ENCODE measurements around the gene GABRB1.

The GABRB1 gene

DNA sequence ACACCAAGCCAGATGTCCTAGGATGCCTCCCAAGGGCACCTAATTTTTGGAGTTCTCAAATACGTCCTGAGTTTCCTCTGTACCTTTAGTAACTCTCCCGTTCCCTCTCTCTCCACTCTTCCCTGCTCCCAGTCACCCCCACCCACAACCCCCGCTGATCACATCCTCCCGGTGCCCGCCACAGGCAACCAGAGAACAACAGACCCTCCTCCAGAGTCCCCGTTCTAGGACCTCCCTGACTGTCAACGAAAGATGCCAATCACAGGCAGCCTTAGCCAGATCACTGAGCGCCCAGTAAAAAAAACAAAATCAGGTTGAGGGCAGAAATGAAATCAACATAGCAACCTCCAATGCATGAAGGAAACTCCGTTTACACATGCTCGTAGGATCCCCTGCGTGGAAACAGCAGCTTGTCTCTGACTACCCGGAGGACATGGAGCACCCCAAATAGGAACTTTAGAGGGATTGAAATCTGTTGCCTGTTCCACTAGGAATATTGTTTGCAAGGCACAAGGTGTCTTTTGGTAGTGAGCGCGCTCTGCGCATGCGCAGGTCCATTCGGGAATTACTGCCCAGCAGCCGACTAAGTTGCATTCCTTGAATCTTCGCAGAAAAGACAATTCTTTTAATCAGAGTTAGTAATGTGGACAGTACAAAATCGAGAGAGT lies at the start of gene GABRB1:
TSS of gene GABRB1 (plus strand) at position 557 of the 668 bp plus-strand sequence.
- DNase-seq, result no peak

DNA sequence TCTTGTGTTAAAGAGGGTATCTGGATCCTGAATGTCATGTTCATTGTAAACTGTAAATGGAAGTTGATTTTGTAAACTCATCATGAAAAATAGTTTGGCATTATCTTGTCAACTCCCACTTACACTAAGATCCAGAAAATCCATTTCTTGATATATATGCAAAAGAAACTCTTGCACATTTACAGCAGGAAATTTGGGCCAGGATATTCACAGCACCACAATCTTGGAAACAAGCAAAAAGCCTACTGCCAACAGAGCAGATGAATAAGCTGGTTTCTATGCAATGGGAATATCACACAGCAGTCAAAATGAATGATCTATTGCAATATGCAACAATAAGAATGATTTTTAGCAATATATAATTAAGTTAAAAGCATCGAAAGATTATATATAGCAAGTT lies 46.6 kb upstream of the GABRB1 start:
- no peak for DNase-seq

DNA sequence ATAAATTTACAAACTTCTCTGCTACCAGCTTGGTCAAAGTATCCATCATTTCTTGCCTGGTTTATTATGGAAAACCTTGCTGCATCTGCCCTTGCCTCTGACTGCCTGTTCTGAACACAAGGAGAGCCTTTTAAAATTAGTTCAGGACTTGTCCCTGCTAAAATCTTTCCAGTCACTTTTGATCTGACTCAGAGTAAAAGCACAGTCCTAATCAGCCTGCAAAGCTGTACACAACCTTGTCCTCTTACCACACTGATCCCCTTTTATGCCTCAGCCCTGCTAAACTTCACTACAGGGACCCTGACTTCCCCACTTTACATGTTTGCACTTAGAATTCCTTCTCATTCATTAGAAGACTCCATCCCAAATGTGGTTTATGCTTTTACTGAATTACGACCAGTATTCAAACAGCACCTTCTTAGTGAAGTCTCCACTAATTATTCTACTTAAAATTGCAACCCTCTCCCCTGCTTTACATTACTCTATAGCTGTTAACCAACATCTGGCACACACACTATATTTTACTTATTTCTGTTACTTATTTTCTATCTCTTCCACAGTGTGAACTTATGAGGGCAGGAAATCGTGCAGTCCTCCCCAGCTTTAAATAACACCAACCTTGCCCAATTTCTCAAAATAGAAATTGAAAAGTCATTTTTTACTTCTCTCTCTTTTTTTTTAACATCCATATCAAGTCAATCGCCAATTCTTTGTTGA lies 44.3 kb upstream of the GABRB1 start:
- DNase-seq, result no peak

DNA sequence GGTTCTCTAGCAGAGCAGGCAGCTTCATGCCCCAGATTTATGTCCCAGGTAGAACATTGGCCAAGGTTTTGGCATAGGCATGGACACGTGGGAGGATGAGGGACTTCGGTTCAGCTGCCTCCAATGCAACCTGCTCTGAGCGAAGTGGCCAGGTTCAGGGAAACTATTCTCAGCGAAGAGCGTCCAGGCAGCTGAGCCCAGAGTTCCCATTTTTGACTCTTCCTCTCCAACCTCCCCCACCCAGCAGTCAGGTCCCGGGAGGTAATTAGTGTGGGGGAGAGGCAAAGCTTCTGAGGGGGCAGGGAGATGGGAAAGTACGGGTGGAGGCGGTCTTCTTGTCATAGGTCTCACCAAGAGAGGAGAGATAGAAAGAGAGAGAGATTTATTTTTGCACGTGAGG lies 39.0 kb upstream of the GABRB1 start:
- no peak for DNase-seq

DNA sequence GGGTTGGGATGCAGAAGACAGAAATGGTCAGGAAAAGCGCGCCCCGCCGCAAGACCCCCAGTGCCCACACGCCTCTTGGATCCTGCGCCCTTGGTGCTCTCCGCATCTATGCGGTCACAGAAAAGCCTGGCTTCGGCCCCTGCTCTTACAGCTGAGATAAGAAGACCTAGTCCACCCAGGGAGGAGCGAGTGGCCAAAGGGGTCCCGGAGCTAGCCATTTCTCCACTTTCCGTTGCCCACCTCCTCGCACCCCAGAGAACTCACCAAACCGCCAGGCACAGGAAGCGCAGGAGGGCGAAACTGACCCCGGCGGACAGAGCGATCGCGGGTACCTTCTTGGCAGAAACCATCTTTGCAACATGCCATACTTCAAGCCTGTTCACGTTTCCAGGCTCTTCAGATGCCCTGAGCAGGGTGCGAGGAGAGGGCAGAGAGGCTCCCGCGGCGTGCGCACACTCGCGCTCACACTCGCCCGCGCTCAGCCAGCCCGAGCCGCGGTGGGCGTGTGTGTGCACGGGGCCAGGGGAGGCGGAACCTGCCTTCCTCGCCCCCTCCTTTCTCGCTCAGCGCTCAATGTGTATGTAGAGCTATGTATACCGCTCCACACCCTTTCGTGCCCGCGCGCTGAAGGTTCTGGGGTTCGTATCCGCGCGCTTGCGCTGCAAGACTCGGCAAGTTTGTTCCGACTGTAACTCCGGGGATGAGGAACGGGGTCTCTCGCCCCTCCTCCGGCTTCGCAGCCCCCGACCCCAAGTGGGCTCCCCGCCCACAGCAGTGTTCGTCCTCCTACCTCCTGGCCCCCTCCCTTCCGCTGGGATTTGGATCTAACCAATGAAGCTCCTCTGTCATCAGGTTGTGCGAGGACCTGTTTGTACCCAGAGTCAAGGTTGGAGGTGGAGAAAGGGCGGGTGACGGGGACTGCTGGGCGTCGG lies 38.0 kb upstream of the GABRB1 start, which contains the start of gene GABRA4:
TSS of gene GABRA4 (minus strand) at position 507 of the 932 bp plus-strand sequence. CDS start at position 350, 157 bp downstream.
- no peak for DNase-seq

DNA sequence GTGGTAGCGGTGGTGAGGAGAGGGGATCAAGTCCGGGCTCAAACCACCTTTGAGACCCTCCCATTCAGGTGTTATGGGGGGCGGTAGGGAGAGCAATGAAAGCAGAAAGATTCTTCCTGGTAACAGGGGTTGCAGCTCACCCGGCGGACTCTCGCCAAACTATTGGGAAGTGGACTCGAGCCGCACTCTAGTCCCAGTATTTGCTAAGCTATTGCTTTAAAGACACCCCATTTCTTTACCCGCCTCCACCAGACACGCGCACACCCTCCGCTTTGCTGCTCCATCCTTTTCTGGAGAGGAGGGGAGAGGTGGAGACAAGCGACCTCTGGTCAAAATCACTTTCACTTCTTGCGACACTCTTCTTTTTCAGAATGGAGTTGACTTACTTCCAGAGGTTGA lies 37.4 kb upstream of the GABRB1 start:
- no peak for DNase-seq

DNA sequence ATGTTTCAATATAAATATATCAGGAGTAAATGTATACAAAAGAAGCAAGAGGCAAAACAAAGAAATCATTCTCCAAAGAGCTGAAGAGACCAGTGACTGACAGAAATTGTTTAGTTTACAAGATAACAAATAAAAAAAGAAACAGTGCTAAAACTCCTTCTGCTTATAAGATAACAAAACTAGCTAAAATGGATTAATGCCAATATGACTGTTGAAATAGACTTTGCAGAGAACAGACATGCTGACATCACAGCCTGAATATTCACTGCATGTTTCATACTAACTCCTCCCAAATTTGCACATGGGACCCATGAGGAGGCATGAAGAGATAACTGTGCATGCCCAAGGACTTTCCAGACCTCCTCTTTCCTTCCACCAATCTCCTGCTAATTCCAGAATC lies 31.8 kb upstream of the GABRB1 start:
- DNase-seq, result no peak

DNA sequence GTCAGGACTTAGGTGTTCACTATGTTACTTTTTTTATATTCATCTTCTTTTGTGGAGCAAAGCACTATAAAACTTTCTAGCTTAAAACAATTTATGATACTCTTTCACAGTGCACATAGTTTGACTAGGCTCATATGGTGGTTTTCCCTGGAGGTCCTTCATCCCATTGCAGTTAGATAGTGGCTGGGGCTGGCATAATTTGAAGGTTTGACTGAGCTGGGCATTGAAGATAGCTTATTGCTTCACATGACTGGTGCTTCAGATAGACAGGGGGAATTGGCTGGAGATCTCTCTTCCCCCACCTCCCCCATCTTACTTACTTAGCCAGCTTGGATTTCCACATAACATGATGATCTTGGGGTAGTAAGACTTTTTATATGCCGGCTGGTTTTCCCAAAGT lies 31.0 kb upstream of the GABRB1 start:
- no peak for DNase-seq

DNA sequence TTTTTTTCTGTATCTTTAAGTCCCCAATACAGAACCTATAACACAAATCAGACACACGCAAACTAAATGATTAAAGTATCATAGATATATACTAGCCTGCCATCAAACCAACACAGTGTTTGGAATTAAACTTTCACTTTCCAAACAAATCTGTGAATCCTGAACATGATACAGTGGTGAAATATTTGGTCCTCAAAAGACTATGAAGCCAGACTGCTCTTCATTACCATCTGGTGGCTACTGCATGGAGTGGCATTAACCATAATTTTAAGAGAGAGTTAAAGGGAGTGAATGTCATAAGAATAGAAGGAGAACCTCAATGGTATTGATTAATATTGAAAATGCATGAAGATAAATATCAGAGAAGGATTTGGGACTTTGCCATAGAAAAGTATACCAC lies 28.8 kb upstream of the GABRB1 start:
- DNase-seq, result no peak

DNA sequence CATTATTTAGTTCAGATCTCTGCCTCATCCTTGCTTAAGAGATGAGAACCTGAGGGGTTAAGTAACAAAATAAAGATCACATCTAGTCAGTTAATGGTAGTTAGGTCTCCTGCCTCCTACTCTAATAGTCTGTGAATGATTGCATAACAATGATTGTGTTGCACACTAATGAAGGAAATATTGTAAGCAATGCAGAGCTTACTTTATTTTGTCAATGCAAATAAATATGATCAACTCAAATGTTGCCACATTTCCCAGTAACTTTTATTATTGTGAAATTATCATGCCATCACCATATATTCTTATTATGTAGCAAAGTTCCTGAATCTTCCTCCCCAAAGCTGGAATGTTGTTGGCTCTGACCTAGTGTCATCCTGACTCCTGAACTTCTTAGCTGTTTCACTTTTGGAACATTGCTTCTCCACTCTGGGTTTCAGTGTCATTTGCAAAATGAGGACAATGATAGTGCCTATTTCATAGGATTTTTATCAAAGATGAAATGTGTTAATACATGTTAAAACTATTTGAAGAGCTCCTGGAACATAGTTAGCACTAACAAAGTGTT lies 20.9 kb upstream of the GABRB1 start:
- no peak for DNase-seq

DNA sequence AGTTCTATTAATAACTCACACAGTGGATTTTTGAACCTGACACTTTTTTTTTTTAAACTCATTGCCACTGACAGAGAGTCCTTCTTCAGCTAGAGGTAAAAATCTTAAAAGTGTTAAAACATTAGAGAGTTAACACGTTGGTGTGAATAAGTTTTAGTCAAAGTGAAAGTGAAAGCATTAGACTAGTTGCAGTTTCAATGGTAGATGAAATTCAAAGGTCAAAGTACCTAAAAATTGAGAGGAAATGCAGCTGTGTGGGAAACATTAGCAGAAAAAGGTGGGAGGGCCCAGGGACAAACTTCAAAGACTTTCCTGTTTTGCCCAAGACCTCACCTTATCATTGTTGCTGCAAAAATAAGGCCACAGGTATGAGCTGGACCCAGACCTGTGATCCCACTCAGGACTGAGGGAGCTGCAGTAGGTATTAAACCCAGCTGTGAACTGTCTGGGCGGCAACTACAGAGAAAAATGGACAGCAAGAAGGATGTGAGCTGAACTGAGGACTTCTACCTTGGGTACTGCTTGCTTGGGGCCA lies 20.4 kb upstream of the GABRB1 start:
- no peak for DNase-seq

DNA sequence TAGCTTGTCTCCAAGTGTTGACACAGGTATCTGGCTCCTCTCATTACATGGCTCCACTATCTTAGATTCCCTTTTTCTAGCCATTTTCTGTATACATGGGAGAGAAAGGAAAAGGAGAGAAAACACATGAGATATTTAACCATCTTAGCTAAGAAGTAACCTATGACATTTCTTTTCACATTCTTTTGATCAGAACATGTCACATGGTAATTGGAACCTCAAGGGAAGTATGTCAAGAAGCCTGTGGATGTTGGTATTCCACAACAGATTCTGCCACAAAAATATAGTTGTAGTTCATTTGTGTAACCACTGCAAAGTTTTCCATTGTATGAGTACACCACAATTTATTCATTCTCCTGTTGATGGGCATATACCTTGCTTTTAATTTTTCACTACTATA lies 18.7 kb upstream of the GABRB1 start:
- no peak for DNase-seq

DNA sequence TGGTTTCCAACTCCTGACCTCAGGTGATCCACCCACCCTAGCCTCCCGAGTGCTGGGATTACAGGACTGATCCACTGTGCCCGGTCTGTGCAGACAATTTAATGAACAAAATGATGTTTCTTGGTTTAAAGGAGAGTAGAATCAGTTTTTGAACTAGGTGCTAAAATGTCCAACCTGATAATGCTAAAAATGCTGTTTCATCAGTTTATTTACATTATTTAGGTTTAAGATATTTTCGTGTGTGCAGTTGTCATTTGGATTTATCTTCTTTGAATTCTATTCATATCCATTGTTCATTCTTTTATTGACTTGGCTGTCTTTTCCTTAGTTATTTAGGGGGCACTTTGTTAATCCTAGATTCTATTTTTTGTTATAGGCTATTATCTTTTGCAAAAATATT lies 18.0 kb upstream of the GABRB1 start:
- DNase-seq, result no peak

DNA sequence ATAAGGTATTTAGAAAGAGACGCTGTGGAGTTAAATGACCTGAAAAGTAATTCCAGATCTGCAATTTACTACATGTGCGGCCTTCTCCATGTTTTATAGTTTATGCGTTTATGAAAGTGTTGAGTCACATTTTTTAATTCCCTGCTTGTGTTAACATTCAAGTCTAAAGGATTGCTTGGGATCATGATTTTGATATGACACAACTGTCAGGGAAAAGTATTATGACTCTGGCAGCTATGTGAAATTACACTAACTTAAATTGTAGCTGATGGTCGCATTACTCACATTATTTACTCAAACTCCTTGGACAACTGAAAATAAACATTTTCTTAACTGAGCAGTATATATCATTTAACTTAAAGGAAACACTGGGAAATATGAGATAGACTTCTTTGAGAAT lies 14.3 kb upstream of the GABRB1 start:
- no peak for DNase-seq

DNA sequence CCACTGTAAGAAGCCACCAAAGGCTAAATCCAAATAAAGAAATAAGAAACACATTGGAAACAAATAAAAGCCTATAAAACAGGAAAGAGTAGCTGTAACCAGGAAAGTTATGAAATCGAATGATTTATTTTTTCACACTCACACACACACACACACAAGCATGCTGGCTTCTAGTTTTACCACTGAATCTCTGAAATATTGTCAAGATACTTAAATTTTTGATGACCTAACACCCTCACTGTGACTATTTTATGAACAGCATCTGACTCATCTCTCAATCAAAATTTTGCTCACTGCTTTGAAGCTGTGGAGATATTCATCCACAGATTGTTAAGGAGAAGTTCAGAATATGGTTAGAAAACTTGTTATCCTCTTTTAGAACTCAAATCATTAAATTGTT lies 13.9 kb upstream of the GABRB1 start:
- DNase-seq, result no peak

DNA sequence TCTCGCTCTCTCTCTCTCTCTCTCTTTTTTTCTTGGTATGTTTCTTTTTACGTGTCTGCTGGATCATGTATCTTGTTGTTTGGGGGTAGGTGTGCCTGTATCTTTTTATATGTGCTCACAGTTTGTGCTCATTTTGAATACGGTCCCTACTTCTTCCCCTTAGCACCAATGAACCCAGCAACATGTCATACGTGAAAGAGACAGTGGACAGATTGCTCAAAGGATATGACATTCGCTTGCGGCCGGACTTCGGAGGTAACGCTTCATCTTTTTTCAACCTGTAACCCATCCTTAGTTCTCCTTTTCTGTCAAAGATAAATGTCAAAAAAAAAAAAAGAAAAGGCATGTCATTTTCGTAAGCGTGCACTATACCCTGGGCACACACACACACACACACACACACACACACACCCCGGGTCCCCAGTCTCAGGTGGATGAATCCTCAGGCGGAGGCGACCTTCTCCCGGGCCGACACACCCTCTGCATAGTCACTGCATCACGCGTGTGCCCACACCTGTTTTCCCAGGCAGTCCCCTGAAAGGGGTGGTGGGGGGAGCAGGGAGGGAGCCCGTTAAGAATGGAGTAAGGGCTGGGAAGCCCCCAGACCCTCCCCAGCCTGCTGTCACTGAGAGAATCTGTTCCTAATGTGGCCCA lies 511 bp downstream of the GABRB1 start:
- DNase-seq, result no peak

DNA sequence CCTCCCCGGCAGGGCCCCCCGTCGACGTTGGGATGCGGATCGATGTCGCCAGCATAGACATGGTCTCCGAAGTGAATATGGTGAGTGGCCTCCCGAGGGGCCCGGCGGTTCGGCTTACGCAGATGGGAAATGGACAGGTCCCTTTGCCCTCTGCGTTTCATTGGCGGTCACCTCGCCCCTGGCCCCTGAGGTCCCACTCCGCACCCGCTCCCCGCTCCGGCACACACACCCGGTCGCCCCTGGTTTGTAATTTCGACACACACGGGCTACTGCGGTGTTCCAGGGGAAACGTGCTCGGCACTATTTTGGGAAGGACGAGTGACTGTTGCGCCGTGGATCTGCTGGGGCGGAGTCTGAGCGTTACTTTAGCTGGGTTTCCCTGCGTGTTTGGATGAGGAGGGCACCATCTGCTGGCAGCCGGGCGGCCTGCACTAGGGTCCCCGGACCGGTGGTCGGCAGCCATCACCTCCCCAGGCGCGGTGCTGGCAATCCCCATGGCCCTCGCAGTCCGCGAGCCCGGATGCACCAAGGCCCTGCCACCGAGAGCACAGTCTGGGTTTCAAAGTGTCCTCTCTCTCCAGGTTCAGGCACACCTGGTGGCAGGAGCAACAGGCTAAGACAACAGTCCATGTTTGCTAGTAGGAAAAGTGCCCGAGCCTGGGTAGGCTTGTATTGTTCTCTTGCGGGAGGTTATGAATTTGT lies 1.2 kb downstream of the GABRB1 start:
- DNase-seq, result peak; percentile 28 to 35

DNA sequence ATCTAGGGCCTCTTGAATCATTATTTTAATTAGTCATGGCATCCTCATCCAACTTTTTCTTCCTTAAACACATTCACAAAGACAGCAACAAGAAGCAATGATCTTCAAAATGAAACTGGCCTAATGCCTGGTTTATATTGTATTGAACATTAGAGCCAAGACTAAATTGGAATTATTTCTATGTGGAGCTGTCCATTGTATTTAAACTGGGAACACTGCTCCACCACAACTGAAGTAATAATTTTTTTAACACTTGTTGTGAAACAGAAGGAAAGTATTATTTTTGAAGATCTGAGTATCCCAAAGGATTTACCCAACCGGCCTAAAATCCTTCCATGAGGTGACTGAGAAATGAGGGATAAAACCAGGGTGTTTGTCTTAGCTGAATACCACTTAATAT lies 6.9 kb downstream of the GABRB1 start:
- DNase-seq, result no peak

DNA sequence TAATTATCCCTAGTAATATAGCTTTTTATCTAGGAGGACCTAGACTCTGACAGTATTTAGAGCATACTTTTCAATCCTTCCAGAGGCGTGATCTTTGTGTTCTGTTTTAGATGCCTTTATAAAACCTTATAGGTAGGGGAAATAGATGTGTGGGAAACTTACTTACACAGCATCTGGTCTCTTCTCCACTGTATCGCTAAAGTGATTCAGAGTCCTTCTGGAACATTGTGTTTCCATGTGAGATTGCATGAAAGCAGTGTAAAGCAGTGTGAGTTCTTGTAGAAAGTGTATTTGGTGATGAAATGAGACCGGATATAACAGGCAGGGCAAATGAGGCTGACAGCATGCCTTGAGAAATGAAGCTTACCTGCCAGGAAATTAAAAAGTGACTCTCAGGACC lies 9.5 kb downstream of the GABRB1 start:
- DNase-seq, result no peak

DNA sequence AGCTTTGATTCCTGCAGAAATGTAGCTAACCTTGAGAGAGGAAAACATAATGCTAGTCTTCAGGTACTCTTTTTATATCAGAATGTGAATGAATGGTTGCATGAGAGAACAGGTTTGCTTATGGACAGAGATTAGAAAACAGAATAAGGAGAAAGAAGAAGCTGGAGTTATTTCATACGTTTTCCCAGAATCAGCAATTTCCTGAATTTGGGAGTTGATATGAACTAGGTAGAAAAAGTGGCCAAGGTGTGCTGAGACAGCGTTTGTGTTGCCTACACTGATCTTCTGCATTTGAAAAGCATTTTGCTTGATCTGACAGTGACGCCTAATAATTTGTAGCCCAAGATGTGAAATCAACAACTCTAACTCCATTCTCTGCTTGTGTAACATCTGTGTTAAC lies 12.5 kb downstream of the GABRB1 start:
- DNase-seq, result no peak

DNA sequence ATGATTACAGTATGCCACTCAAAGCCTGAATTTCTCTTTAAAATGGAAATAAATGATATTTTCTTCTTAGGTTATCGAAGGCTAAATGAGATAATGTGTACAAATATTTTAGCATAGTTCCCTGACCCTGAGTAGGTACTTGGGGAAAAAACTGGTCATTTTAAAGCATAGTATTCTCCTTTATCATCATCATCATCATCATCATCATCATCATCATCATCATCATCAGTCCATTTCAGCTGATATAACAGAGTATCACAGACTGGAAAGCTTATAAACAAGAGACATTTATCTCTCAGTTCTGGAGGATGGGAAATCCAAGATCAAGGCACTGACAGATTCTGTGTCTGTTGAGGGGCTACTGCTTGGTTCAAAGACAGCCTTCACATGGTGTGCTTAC lies 13.9 kb downstream of the GABRB1 start:
- DNase-seq, result no peak

DNA sequence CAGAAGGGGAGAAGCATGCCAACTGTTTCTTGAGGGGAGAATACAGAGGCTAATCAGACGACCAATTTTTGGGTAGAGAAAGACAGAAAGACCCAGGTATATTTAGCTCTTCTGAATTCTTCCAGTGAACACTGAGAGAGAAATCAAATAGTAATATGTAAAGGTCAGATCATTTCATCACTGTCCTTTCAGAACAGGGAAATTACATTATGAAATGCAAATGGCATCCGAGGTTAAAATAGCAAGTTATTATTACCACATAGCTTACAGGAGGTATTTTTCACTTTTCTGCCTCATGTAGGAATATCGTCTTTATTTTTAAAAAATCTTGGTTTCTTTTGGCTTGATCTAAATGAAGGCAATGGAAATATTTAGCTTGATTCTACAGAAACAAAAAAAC lies 18.0 kb downstream of the GABRB1 start:
- DNase-seq, result no peak
